Adrenal gland (tissue), 12 donors: ENCODE measurements around the gene BRME1. TPM values are rescaled to one million over a fixed set of nuclear protein-coding genes. Genes with fewer than 3 reads are reported as not detected.

Experiments used
- DNase-seq, 7 donors: peaks; one replicate each; pipeline ENCODE4 v3.0.0-alpha.2; 2019 to 2020
- H3K27ac ChIP-seq, 5 donors: fragments of 200-600 bp; sonication (generic) in 4 of 5; 1 replicate in 3 of 5; 2 replicates in 2 of 5; pipeline versions ENCODE4 v1.5.1 to v1.8.0; 2016 to 2020; ENCODE audit warnings: mild to moderate bottlenecking in 1 of 5
- H3K27me3 ChIP-seq: fragments of 200-600 bp; 2 replicates; pipeline ENCODE4 v1.8.0; 2021
- H3K36me3 ChIP-seq, 2 donors: fragments of 200-600 bp; replicated peaks in 1 of 2; 1 replicate in 1 of 2; 2 replicates in 1 of 2; pipeline versions ENCODE4 v1.5.1 to v1.8.0; 2018 to 2022
- H3K4me1 ChIP-seq, 2 donors: fragments of 200-600 bp; replicated peaks in 1 of 2; 1 replicate in 1 of 2; 2 replicates in 1 of 2; pipeline versions ENCODE4 v1.5.1 to v1.8.0; 2018 to 2021
- H3K4me3 ChIP-seq, 4 donors: fragments of 200-600 bp; sonication (generic) in 3 of 4; one replicate each; pipeline ENCODE4 v1.5.1; 2016 to 2018
- H3K9me3 ChIP-seq, 3 donors: fragments of 200-600 bp; sonication (generic) in 1 of 3; replicated peaks in 1 of 3; 1 replicate in 2 of 3; 2 replicates in 1 of 3; pipeline versions ENCODE4 v1.5.1 to v1.8.0; 2016 to 2021
- POLR2A ChIP-seq, 2 donors: fragments of 450-650 bp; IDR thresholded peaks; one replicate each; pipeline ENCODE4 v1.6.1; 2017; ENCODE audit warnings: antibody characterized with exemption in 2 of 2, mild to moderate bottlenecking in 2 of 2, moderate library complexity in 1 of 2
- WGBS, 4 donors: extraction: QIAGEN DNeasy Blood & Tissue Kit in 2 of 4; methylation state at CpG; one replicate each; pipeline versions ENCODE4 v1.1.5 to v1.1.7; 2013 to 2017; 5-methylcytosine and 5-hydroxymethylcytosine counted together
- intact Hi-C, 2 donors: fragments of 100-400 bp; cut with DNase I; formaldehyde crosslinking; loops; one replicate each; pipeline versions ENCODE4 v1.14.1 to v1.15.0; 2022 to 2023
- polyA plus RNA-seq, 3 donors: library from polyadenylated mRNA; stranded (reverse); fragments of 200-250 nt in 2 of 3; fragments of 350-450 nt in 1 of 3; fragmentation: Illumina TruSeq in 1 of 3; extraction: RNeasy Lipid Tissue Mini Kit (QIAGEN cat#74804) in 1 of 3; gene quantifications; one replicate each; pipeline ENCODE4 v1.2.3, GENCODE V29; 2013 to 2014
- total RNA-seq, 9 donors: library from RNA; depleted of rRNA in 4 of 9; stranded (reverse); fragments of >200 nt in 4 of 9; fragments of 120-200 nt in 1 of 9; fragmentation: NEBNext Ultra II Directional in 1 of 9; extraction: Animal tissue kit (Norgen Biotek cat#: 25700) in 1 of 9; gene quantifications; one replicate each; pipeline versions ENCODE4 v1.1.0 to v1.2.4, GENCODE V29; 2013 to 2023
- TF ChIP-seq, protein P1 (sequence below), 6 experiments: fragments of 450-650 bp in 4 of 6; fragments of 200-600 bp in 2 of 6; sonication (generic) in 1 of 6; IDR thresholded peaks; 1 replicate in 5 of 6; 2 replicates in 1 of 6; pipeline versions ENCODE4 v1.5.1 to v1.8.0; 2016 to 2021; ENCODE audit warnings: antibody characterized with exemption in 6 of 6, mild to moderate bottlenecking in 2 of 6, moderate library complexity in 1 of 6
- donor health status: healthy with polysubstance abuse.
- donor health status: Bipolar disorder and iron deficiency.
- donor health status: DM: yes; HTN: yes; CAD: no.
- donor health status: DM: no; HTN: no; CAD: no.
- donor health status: DM: no; HTN: no; CAD: no.
- donor health status: DM: yes; HTN: yes; CAD: no.

Gene BRME1
- total and polyA plus RNA-seq, 12 donors = 0.21 to 4.5 (median 1.4) TPM; not detected in 1

DNA sequence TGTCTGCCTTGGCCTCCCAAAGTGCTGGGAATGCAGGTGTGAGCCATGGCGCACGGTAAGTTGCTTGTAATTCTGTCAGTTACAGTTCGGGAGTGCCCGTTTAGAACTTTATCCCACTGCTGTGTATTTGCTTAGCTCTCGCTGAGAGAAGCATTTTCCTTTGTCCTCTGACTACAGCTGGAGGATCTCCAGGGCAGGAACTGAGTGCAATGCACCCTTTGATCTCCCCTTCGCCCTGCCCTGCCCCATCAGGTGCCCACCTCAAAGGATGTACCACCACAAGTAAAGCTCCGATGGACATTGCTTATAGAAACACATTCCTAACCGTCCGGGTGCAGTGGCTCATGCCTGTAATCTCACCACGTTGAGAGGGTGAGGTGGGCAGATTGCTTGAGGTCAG, 6.5 kb downstream of the BRME1 start:
- H3K4me1 ChIP-seq = no peaks in the 10 kb centered on the region
- H3K9me3 ChIP-seq = no peaks in the 10 kb centered on the region
- H3K27me3 ChIP-seq = no peaks in the 10 kb centered on the region
- H3K36me3 ChIP-seq = no peaks in the 10 kb centered on the region
- no peak overlapping the region for H3K27ac ChIP-seq
- TF ChIP-seq, protein P1, sequence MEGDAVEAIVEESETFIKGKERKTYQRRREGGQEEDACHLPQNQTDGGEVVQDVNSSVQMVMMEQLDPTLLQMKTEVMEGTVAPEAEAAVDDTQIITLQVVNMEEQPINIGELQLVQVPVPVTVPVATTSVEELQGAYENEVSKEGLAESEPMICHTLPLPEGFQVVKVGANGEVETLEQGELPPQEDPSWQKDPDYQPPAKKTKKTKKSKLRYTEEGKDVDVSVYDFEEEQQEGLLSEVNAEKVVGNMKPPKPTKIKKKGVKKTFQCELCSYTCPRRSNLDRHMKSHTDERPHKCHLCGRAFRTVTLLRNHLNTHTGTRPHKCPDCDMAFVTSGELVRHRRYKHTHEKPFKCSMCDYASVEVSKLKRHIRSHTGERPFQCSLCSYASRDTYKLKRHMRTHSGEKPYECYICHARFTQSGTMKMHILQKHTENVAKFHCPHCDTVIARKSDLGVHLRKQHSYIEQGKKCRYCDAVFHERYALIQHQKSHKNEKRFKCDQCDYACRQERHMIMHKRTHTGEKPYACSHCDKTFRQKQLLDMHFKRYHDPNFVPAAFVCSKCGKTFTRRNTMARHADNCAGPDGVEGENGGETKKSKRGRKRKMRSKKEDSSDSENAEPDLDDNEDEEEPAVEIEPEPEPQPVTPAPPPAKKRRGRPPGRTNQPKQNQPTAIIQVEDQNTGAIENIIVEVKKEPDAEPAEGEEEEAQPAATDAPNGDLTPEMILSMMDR (IDR thresholded peaks at IDR 0.05) = no peak
- 84 to 92% (median 91%) methylated on average over 10 of the region's 10 CpGs for WGBS, 4 donors
- intact Hi-C loops = no loop called here
- DNase-seq = no peak
- H3K4me3 ChIP-seq = no peak overlapping the region

DNA sequence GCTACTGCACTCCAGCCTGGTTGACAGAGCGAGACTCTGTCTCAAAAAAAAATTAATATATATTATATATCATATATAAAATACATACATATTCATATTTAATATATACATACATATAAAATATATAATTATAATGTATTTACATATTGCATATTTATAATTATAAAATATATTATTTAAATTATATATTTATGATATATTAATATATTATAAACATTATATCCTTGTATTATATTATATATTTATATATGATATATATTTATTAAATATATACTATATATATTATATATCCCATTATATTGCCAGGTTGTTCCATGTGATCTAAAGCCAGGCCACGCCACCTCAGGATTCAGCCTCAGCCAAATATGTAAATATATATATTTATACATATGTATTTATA, 9.7 kb downstream of the BRME1 start:
- Histone ChIP-seq H3K9me3 (no peaks in the 10 kb centered on the region), H3K36me3 (no peaks in the 10 kb centered on the region), H3K27me3 (no peaks in the 10 kb centered on the region), H3K27ac (no peak overlapping the region), H3K4me3 (no peak overlapping the region), H3K4me1 (no peaks in the 10 kb centered on the region)
- intact Hi-C loops = no loop called here
- DNase-seq = no peak
- 93 to 98% (median 98%) methylated on average over 2 of the region's 2 CpGs for WGBS, 4 donors
- no peak for TF ChIP-seq POLR2A (IDR thresholded peaks at IDR 0.05)
- TF ChIP-seq, protein P1 (IDR thresholded peaks at IDR 0.05) = no peak

DNA sequence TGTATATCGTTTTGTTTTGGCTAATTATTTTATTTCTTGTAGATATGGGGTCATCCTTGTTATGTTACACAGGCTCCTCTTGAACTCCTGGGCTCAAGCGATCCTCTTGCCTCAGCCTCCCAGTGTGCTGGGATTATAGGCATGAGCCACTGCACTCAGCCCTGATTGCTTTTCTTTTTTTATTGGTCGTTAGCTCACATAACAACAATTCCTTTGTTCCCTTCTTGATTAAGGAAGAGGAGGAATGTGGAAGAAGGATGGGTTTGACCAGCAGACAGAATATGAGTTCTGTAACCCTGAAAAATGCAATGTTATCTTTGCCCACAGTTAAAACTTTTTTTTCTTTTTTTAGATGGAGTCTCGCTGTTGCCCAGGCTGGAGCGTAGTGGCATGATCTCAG, 11.4 kb downstream of the BRME1 start:
- H3K4me3 ChIP-seq = no peak overlapping the region
- 81 to 87% (median 84%) methylated on average over 5 of the region's 5 CpGs for WGBS, 4 donors
- TF ChIP-seq, protein P1 (IDR thresholded peaks at IDR 0.05) = no peak
- TF ChIP-seq POLR2A (IDR thresholded peaks at IDR 0.05) = no peak
- intact Hi-C loops = no loop called here
- no peak for DNase-seq
- no peaks in the 10 kb centered on the region for H3K4me1 ChIP-seq
- H3K36me3 ChIP-seq = no peaks in the 10 kb centered on the region
- no peaks in the 10 kb centered on the region for H3K9me3 ChIP-seq
- H3K27ac ChIP-seq = no peak overlapping the region
- no peaks in the 10 kb centered on the region for H3K27me3 ChIP-seq

DNA sequence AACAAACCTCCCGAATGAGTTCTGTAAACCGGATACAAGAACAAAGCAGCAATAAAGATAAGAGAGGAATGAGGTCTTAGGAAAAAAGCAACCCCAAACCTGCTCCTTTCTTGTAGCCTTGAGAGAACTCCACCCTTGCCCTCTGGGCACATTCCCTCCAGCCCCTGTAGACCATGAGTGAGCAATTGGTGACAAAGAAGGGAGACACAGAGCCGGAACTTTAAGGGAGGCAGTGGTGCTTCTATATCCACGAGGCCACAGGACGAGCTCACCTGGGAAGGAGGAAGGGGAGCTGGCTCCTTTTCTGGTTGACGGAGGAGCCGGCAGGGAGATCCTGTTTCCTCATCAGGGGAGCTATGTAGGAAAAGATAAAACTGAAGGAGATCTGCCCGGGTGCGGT, 13.0 kb downstream of the BRME1 start:
- Histone ChIP-seq H3K36me3 (no peaks in the 10 kb centered on the region), H3K27ac (no peak overlapping the region), H3K4me1 (no peaks in the 10 kb centered on the region), H3K4me3 (no peak overlapping the region), H3K27me3 (no peaks in the 10 kb centered on the region), H3K9me3 (no peaks in the 10 kb centered on the region)
- no peak for DNase-seq
- 81 to 85% (median 83%) methylated on average over 9 of the region's 9 CpGs for WGBS, 4 donors
- intact Hi-C loops = no loop called here
- TF ChIP-seq, protein P1 (IDR thresholded peaks at IDR 0.05) = no peak
- TF ChIP-seq POLR2A (IDR thresholded peaks at IDR 0.05) = no peak
